HG03095 (cell line): ENCODE data around the gene SPATA31E1.
"Not testable (repeated sequence)": the region's sequence is repeated elsewhere in the genome, so short reads cannot be mapped to it uniquely, and the experiment has no call there.

ENCODE experiments used
- ATAC-seq: cut with Tn5 transposase; IDR thresholded peaks from one replicate; pipeline ENCODE4 v1.9.1; 2021; ENCODE audit warnings: moderate library complexity; ENCODE audit not compliant: unreplicated experiment

SPATA31E1 gene

DNA sequence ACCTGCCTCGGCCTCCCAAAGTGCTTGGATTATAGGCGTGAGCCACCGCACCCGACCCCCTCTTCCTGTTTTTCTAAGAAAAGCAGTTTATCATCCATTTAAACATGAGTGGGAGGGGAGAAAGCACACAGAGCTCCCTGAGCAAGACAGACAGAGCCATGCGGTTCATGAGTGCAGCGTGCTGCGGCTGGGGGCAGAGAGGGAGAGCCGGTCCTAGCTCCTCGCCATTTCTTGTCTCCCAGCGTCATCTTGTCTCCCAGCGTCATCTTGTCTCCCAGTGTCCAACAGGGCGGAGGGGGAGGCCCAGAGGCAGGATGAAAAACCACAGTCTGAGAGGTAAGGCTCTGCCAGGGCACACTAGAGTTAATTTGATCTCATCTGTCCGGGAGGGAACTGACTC, 36.3 kb downstream of the SPATA31E1 start:
- ATAC-seq: not testable (repeated sequence)

DNA sequence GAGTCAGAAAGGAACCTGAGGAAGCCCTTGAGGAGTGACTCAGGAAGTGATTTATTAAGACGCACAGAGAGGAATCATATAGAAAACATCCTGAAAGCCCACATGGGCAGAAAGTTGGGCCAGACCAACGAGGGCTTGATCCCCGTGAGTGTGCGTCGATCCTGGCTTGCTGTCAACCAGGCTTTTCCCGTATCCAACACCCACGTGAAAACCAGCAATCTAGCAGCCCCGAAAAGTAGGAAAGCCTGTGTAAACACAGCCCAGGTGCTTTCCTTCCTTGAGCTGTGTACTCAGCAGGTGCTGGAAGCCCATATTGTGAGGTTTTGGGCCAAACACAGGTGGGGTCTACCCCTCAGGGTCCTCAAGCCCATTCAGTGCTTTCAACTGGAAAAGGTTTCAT, 38.9 kb downstream of the SPATA31E1 start:
- not testable (repeated sequence) for ATAC-seq

DNA sequence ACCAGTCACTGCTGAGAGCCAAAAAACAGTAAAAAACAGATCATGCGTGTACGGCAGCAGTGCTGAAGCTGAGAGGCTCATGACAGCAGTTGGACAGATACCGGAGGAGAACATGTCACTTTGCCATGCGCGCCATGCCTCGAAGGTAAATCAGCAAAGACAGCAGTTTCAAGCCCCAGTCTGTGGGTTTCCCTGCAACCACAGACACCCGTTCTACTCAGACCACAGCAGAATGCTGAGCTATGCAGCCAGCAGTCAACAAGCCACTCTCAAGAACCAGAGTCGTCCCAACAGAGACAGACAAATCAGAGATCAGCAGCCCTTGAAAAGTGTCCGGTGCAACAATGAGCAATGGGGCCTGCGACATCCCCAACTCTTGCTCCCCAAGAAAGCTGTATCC, 40.3 kb downstream of the SPATA31E1 start:
- ATAC-seq: not testable (repeated sequence)

DNA sequence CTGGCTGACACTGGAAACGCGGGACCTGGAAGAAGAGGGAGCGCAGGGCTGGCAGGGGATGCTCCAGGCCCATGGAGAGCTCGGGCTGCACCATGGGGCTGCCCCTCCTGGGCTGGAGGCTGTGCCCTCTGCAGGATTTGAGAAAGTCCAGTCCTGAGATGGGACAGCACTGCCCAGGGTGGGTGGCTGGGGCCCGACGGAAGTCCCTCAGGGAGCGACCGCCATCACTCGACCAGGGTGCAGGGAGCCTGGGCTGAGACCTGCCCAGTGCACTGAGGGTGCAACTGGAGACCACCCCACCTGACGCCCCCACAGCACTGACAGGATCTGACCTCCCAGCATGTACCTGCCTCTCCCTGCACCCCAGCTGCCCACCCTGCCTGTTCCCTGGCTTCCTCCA, 42.2 kb downstream of the SPATA31E1 start:
- ATAC-seq: not testable (repeated sequence)

DNA sequence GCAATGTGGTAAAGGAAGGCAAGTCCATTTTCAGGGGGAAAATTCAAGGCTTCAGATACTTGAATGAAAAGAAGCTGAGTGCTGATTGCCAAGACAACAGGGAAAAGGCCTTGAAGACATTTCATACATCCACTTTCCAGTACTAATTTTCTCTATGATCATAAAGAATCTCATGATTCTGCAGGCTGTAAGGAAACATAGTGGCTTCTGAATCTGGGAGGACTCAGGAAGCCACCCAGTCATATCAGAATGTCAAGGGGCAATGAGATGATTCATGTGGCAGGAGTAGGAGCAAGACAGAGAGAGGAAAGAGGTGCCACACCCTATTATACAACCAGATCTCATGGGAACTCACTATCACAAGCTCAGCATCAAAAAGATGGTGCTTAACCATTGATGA, 46.5 kb downstream of the SPATA31E1 start:
- ATAC-seq: not testable (repeated sequence)

DNA sequence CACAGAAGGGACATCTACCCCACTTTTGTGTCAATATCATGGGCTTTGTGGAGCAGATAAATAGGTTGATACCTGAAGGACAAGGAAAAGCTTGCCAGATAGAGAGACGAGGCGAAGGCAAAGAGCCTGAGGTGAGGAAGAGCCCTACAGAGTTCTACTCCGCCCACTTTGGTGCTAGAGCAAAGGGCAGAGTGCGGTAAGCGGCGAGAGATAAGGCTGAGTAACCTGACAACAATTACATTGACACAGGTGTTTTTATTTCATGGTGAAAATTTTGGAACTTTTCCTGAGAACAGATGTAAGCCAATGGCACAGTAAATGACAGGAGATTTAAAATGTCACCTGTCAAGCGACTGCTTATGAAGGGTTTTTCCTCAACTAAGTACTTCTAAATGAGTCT, 51.8 kb downstream of the SPATA31E1 start:
- not testable (repeated sequence) for ATAC-seq

DNA sequence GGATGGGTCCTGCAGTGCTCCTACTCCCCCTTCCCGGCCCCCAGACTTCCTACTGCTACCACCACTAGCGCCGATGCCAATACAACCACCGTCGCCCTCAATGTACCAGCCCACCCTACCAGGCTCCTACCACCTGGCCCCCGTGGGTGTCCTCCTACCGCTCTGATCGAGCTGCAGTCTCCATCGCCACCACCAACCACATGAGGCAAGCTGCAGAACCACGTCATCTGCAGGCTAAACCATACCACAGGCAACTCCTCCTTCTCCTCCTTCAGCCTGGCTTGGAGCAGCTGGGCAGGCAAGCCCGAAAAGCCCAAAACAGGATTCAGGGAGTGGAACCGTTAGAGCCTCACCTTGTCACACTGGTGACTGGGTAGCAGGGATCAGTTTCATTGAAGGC, 54.7 kb downstream of the SPATA31E1 start:
- ATAC-seq: not testable (repeated sequence)

DNA sequence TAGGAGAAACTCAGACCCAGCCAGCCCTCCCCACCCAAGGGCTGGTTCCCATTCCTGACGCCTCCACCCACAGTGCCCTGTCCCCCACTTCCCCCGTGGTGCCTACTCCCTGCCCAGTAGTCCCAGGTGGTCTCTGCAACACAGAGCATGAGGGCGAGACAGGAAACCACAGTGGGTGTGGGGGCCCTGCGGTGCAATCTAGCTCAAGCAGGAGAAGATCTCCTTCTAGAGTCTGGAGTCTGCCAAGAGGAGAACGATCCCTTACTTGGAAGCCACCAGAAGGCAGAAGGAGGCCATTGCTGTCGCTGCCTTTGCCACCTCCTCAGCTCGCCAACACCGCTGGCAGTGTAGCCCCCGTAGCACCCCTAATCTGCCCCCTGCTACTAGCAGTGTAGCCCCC, 55.2 kb downstream of the SPATA31E1 start:
- not testable (repeated sequence) for ATAC-seq

DNA sequence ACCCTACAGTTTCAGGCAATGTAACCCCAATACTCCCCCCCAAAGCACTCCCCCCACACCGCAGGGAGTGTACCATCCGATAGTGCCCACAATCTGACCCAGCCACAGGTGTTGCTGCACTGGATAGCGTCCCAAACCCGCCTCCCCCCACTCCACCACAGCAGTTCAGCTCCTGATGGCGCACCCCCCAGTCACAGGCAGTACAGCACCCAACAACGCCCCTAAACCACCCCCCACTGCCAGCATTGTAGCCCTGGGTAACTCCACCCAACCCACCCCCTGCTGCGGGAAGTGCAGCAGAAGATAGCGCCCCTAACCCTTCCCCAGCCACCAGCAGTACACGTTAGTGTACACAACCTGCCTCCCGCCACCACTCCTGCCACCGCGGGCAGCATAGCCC, 55.7 kb downstream of the SPATA31E1 start:
- ATAC-seq: not testable (repeated sequence)
